HG02884 (cell line): ENCODE data around the gene PLEKHM3.
A peak's percentile ranks its signal among the peaks of the same experiment; 100 is the strongest.

Experiments used
- ATAC-seq: cut with Tn5 transposase; IDR thresholded peaks from one replicate; pipeline ENCODE4 v1.9.1; 2021; ENCODE audit warnings: mild to moderate bottlenecking, moderate library complexity; ENCODE audit not compliant: unreplicated experiment

Gene PLEKHM3

GRCh38 chr2:207993151-207993763 is 32.1 kb downstream of the PLEKHM3 start:
- ATAC-seq = peak; percentile 60

DNA sequence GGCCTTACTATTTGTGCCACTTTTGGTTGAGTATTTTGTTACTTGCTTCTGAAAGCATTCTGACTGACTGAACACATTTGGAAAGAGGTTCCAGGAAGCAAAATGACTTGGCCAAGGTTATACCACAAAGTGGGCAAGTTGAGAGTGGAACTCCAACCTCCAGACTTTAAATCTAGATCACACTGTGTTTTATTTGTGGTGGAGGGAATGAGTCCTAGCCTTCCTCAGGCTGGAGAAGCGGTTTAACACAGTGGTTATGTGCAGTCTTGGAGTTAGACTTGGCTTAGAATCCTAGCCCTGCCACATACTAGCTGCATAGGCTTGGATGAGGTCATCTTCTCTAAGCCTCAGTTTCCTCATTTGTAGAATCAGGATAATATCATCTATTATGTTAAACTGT is 33.4 kb downstream of the PLEKHM3 start:
- ATAC-seq = no peak

DNA sequence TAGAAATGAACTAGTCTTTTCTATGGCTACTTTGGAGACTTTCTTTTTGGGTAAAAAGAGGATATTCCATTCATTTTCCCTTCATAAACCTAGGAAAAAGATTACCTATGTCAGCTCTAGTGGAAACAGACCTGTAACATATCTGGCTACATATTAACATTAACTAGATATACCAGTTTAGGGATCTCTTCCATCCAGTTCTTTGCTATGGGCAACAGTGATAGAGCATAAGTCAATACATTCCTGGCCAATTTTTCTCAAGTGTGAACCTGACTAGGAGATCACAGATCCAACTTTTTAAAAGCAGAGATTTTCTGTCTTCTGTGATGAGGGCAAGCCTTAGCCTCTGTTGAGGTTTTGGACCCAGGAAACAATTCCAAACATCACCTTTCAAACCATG is 34.5 kb downstream of the PLEKHM3 start:
- ATAC-seq = no peak

GRCh38 chr2:207988975-207989374 is 36.4 kb downstream of the PLEKHM3 start:
- ATAC-seq = no peak

DNA sequence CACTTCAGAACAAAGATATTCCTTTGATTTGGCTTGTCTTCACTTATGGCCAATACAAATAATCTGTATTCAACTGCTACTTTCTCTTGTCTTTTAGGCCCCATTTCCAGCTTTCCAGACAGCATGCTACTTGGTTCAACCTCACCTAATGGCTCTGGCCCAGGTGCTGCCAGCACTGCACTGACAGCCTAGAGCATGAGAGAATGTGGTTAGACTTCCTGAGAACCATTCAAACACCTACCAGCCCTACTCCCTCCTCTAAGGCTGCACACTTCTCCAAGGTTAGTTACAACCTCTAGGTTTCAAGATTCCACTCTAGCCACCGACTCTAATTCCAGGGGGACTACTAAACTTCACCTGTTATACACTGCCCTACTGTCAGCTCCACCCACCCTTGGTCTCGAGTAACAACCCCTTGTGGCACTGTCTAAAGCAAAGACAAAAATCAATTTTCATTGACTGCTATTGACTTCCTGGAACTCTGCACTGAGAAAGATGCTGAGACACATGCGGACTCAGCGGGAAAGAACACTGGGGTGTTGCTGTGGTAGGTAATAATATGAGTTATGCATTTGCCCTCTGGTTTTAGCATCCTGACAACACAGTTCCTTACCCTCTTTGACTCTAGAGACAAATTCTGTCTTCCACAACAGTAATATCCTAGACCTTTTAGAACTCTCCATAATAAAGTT is 38.2 kb downstream of the PLEKHM3 start:
- no peak for ATAC-seq

- no peak for ATAC-seq
Observed at GRCh38 chr2:207984765-207985480, 40.4 kb downstream of the PLEKHM3 start.

DNA sequence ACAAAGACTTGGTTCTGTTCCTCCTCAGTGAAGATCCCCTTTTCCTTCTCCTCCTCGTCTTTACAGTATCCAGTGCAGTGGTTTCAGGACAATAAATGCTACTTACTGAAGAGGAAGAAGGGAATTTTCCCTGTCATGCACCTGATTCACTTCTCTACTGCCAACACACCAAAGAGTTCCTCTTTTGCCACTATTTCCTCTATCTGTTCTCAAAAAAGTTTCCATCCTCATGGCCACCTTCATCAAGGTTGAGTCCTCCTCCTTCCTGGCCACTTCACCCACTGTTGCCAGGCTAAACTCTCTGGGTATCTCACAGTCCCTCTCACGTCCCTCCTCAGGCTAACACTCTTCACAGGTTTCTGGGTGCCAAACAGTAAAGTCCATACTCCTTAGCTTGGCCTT is 41.7 kb downstream of the PLEKHM3 start:
- ATAC-seq = peak; percentile 68

GRCh38 chr2:207978177-207978948 is 47.0 kb downstream of the PLEKHM3 start:
- ATAC-seq = no peak

DNA sequence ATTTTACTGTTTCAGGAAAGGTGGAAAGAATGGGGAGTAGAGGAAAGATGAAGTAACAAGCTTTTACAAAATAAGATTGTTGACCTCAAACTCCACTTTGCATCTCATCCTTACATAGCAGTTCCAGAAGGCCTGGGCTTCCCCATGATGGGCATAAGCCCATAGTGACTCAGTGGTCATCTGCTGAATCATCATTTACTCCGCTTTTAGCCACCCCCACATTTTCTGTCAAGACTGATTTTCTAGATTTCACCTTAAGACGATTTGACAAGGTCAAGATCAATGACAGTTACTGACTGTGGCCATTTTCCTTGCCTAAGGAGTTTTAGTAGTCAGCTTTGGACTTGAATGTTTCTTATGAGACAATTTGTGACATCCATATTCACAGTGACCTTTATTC is 49.4 kb downstream of the PLEKHM3 start:
- ATAC-seq = no peak

DNA sequence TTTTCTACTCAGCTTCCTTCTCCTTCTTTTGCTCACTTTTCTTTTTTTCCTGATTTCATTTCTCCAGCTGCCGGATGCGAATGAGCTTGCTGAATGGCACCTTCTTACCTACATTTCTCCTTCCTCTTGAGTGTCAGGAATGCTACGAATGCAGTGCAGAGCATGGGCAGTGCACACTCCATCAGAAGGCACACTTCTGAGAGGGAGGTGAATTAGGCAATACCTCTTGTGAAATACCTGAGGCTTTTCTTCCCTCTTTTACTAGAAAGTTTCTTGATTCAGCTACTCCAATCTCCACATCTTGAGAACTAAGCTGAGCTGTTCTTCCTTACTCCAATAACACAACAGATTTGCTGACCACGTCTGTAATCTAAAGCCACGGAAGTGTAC is 51.1 kb downstream of the PLEKHM3 start:
- ATAC-seq = no peak

DNA sequence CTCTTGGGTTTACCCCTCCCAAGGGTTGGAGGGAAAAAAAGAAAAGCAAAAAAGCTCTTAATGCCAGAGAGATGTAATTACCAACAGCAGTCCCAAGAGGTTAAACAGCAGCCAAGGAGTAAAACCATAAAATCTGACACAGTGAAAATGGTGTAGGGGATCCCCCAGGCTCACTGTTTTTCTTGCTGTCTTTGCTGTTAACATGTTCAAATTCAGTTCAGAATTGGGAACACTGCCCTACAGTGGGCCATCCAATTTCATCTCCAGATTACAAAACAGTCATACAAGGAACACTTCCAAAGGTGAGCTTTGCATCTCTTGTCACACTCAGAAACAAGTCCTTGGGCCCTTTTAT is 54.5 kb downstream of the PLEKHM3 start:
- no peak for ATAC-seq

- ATAC-seq = no peak
Observed at GRCh38 chr2:207970147-207970825, 55.0 kb downstream of the PLEKHM3 start.

- no peak for ATAC-seq
Observed at GRCh38 chr2:207969249-207969648, 56.1 kb downstream of the PLEKHM3 start.

GRCh38 chr2:207967121-207967520 is 58.2 kb downstream of the PLEKHM3 start:
- ATAC-seq = no peak

GRCh38 chr2:207960911-207961310 is 64.4 kb downstream of the PLEKHM3 start:
- ATAC-seq = no peak

GRCh38 chr2:207960090-207960489 is 65.2 kb downstream of the PLEKHM3 start:
- no peak for ATAC-seq

DNA sequence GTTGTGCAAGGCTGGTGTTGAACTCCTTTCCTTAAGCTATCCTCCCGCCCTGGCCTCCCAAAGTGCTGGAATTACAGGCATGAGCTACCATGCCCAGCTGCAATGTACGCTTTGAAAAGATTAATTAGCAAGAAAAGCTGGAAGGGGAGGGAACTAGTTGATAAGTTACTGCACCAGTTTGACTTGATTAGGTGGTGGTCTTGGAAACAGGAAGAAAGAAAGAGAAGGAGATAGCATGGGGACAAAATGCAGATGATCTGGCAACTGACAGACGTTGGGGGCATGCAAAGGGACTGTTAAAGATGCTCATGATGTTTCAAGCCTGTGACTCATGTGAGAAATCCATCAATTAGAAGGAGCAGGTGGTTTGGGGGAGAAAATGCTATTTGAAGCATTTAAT is 68.6 kb downstream of the PLEKHM3 start:
- no peak for ATAC-seq

GRCh38 chr2:207955456-207955855 is 69.9 kb downstream of the PLEKHM3 start:
- no peak for ATAC-seq

DNA sequence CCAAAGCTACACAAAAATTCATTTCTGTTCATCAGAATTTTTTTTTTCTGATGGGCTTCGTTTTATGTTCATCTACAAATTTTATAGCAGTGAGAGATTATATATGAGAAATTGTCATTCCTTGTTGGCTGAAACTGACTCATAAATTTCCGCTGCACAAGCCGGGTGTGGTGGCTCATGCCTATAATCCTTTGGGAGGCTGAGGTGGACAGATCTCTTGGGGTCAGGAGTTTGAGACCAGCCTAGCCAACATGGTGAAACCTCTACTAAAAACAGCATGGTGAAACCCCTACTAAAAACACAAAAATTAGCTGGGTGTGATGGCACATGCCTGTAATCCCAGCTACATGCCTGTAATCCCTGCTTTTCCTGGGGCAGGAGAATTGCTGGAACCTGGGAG is 72.0 kb downstream of the PLEKHM3 start:
- no peak for ATAC-seq

DNA sequence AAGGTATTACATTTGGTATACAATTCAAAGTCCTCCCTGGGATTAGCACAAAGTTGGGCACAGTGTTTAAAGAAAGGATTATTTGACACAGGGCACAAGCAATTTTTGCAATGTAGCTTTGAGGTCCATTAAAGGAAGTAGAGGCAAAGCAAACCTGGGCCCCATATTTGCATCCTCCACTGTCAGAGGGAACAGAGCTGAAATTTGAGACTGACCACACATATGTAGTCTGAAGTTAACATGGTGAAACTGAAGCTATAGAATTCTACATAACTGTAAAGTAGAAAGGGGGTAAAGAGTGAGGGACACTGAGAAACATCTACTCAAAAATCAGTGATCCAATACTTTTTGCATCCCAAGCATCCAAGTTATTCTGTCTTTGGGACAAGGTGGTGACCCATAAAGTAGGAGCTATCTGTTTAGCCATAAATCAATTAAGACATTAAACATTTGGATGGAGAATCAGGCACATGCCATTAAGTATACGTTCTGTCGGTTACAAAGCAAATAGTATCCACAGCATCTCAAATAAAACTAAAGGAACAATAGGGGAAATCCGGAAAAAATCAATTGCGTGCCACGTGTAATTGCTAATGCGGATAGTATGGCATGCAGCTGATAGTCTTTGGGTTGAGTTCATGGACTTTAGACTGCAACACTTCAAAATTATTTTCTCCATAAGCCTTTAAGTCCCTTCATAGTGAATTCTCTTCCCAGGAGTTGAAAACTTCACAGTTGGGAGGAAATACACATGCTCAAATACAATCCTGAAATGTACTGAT is 72.6 kb downstream of the PLEKHM3 start:
- no peak for ATAC-seq
